ENCODE data around the gene FASTKD1. TPM values are rescaled to one million over a fixed set of nuclear protein-coding genes. Genes with fewer than 3 reads are reported as not detected.
A peak's percentile ranks its signal among the peaks of the same experiment; 100 is the strongest.
"Not testable (repeated sequence)": the region's sequence is repeated elsewhere in the genome, so short reads cannot be mapped to it uniquely, and the experiment has no call there.

Gene FASTKD1
- total RNA-seq, 1 experiment from 2014 or later = 37.1 TPM

DNA sequence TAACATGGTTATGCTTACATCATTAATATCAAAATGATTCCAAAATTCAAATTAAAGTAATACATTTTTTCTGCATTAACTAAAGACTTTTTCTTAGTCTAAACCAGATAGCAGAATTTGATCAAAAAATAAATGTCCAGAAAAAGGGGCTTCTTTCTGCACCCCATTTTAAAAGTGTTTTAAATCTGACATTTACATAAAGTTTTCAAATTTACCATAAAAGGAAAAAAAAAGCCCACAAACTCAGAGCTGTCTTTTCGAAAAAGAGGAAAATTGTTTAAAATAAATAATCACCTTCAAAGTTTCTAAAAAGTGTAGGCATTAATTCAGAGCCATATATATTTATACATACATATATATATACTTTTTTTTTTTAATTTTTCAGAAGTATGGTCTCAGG, 1.5 kb downstream of the FASTKD1 start:
- DNase-seq (ENCODE audit: low read depth) = no peak

DNA sequence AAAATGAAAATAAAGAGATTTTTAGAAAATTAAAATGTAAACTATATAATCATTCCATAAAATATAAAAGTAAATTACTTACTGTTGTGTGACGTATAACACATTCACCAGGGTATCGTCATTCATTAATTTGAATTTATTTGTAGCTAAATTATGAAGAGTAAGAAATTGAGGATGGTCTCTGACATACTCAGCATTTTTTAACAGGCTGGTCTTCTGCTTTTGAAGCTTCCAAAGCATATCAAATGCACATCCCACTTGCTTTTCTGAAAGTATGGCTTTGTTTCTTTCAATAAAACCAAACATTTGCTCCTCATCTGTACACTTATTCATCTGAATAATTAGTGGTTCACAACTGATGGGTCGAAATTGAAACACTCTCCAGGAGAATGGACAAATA, 2.1 kb downstream of the FASTKD1 start:
- no peak for DNase-seq (ENCODE audit: low read depth)

DNA sequence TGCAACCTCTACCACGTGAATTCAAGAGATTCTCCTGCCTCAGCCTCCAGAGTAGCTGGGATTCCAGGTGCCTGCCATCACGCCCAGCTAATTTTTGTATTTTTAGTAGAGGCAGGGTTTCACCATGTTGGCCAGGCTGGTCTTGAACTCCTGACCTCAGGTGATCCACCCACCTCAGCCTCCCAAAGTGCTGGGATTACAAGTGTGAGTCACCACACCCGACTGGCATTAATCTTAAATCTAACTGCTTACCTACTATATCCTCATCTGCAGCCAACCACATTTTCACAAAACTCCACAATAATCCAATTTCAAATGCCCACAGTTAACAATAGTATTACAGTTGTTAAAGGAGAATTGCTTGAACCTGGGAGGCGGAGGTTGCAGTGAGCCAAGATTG, 2.9 kb downstream of the FASTKD1 start:
- not testable (repeated sequence) for DNase-seq (ENCODE audit: low read depth)

DNA sequence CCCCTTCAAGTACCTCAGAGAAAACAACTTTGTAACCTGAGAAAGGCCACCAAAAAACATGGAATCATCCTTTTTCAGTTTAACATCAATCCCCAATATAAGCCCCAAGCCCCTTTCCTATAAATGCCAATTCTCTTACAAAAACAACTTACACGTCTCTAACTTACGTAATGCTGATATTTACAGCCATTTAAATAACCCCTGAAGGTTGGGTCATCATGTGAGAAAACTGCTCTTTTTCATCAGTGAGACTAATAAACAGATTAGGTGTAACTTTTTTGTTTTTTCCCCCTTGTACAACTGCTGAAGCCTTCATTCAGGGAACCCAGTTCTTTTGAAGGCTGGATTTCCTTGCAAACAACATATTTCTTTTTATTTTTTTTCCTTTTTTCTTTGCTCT, 3.7 kb downstream of the FASTKD1 start:
- DNase-seq (ENCODE audit: low read depth) = no peak

DNA sequence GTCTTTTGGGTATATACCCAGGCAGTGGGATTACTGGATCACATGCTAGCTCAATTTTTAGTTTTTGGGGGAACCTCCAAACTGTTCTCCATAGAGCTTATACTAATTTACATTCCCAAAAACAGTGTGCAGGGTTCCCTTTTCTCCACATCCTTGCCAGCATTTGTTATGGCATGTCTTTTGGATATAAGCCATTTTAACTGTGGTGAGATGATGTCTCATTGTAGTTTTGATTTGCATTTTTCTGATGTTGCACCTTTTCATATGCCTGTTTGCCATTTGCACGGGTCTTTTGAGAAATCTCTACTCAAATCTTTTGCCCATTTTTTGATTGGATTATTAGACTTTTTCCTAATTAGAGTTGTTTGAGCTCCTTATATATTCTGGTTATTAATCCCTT, 8.0 kb downstream of the FASTKD1 start:
- no peak for DNase-seq (ENCODE audit: low read depth)

DNA sequence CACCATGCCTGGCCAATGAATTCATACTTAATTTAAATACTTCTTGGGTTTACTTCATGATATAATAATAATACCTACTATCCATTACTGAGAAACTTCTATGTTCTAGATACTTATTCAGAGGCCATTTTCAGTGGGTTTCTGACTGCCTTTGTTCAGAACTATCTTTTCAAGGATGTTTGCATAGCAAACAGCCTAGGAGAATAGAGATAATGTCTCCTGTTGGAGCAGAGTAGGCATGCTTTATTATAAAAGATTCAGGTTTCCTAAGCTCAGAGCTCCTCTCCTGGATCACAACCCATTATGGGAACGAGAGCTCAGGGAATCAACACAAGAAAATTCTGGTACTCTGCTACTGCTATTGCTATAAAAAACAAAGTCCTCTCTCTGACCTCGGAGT, 11.1 kb downstream of the FASTKD1 start:
- no peak for DNase-seq (ENCODE audit: low read depth)

DNA sequence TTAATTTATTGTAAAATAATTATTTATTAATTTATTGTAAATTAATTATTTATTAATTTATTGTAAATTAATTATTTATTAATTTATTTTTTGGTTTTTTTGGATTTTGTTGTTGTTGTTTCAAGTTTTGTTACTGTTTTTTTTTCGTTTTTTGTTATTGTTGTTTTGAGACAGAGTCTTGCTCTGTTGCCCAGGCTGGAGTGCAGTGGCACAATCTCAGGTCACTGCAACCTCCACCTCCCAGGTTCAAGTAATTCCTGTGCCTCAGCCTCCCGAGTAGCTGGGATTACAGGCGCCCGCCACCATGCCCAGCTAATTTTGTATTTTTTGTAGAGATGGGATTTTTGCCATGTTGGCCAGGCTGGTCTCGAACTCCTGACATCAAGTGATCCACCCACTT, 11.6 kb downstream of the FASTKD1 start:
- not testable (repeated sequence) for DNase-seq (ENCODE audit: low read depth)

DNA sequence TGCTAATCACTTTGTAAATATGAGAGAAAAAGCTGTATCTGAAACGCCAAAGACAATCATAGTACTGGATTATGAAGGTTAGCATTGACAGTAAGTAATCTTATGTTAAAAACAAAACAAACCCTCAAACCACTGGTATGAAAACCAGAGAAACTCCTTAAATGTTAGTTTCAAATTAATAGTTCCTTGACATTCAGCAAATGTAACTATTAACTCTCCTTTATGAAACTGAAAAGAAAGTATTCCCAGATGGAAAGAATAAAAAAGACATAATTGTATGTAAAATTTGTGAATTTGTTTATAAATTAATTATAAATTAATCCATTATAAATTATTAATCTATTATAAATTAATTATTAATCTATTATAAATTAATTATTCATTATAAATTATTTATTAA, 12.3 kb downstream of the FASTKD1 start:
- DNase-seq (ENCODE audit: low read depth) = no peak

DNA sequence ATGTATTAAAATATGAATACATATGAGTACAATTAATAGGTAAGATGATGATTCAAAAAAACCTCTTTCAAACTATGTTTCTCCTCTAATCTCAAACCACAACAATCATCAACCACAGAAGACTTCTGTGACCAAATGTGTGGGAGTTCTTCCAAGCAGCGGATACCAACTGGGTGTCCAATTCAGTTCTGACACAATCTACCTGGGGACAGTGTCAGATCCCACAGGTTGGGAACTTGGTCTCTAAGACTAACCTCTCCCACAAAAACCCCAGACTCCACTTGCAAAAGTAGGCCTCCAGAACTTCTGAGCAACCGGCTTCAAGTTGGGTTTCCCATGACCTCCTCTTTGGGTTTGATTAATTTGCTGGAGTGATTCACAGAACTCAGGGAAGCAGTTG, 26.9 kb downstream of the FASTKD1 start:
- no peak for DNase-seq (ENCODE audit: low read depth)

DNA sequence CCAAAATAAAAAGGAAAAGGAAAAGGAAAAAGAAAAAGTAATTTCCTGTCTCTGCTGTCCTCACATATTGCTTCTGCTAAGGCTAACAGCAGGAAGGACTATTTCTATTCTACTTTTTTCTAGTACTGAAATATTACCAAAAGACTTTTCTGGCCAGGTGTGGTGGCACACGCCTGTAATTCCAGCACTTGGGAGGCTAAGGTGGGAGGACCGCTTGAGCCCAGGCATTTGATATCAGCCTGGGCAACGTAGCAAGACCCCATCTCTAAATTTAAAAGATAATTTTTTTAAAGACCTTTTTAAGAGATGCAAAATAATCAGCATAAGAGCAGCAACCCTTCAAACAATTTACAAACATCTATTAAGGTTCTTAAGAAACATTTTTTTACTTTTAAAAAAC, 31.2 kb downstream of the FASTKD1 start:
- DNase-seq (ENCODE audit: low read depth) = no peak

DNA sequence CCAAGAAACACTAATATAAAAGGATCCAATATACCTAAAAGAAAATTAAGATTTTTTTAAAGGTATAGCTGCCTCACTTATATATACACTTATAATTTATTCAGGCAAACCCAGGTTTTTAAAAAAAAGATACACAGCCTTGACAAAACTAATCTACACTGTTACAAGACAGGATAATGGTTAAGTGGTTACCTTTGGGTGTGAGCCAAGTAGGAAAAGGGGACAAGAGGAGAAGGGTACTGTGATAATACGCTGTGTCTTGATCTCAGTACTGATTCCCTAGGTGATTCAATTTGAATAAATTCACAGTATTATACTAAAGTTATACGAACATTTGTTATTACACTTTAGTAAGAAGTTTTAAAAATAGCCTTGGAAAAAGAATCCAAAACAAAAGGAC, 33.5 kb downstream of the FASTKD1 start:
- no peak for DNase-seq (ENCODE audit: low read depth)

DNA sequence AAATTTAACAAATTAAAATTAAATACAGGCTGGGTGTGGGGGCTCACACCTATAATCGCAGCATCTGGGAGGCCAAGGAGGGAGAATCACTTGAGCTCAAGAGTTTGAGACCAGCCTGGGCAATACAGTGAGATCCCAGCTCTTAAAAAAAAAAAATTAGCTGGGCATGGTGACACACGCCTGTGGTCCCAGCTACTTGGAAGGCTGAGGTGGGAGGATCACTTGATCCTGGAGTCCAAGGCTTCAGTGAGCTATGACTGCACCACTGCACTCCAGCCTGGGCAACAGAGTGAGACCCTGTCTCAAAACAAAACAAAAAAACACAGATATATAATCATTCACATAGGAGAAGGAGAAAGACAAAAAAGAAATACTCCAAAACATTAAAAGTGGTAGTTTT, 34.2 kb downstream of the FASTKD1 start:
- DNase-seq (ENCODE audit: low read depth) = not testable (repeated sequence)

DNA sequence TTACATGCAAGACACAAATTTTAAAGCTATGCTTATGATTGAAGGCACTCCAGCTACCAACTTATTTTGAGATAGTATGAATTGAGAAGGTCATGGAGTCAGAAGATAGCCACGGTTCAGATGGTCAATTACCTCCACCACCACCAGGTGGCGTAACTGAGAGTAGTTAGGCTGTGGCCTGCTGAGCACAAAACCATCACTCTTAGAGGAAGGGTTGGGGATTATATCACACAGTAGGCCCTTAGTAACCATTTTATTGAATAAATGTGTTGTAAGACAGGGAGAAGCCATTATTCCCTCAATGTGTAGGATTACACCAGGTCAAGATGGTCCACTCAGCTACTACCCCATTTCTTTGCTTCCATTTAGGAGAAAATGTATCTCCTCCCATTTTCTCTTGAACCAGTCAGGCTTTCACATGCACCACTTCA, 45.4 kb downstream of the FASTKD1 start:
- peak; percentile 57 for DNase-seq (ENCODE audit: low read depth)

DNA sequence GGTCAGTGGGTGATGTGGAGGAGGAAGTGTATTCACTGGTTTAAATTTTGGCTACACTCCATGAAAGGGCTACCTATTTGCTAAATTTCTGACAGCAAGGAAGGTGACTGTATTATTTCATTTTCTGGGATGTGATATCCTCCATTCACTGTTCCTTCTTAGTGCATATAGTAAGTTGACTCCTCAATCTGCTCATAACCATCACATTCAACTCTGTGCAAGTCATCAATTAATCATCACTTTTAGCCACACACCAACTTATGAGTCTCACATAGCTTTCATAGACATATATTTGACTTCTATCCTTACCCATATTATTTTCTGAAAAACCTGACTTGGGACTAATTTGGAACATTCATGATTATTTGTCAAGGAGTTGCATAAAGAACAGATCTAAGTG, 47.2 kb downstream of the FASTKD1 start:
- no peak for DNase-seq (ENCODE audit: low read depth)

DNA sequence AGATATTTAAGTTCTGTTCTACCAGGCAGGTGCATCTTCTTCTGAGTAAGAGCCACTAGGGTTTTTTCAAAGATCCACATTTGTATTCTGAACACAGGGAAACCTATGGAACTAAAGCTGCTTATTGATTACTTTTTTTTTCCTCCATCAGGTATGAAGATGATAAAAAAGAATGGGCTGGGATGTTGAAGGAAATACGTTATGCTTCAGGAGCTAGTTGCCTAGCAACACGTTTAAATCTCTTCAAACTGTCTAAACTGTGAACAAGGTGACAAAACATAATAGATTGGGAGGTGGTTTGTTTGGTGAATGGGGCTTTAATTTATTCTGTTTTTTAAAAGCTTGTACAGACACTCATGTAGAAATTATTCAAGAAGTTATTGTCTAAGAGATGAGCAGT, 48.2 kb downstream of the FASTKD1 start:
- no peak for DNase-seq (ENCODE audit: low read depth)

DNA sequence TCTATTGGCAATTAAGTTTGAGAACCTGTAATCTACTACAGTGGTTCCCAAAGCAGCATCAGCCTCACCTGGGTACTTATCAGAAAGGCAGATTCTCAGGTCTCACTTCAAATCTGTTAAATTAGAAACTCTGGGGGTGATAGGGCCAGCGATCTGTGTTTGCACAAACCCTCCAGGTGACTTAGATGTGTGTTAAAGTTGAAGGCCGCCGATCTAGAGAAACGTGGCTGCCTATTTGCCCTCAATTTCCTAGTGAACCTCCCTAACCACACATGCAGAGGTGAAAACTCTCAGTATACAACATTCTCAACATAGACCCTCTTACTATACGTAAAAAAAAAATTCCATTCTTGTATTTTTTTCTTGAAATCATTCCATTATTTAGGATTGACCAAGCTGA, 50.0 kb downstream of the FASTKD1 start:
- DNase-seq (ENCODE audit: low read depth) = no peak

DNA sequence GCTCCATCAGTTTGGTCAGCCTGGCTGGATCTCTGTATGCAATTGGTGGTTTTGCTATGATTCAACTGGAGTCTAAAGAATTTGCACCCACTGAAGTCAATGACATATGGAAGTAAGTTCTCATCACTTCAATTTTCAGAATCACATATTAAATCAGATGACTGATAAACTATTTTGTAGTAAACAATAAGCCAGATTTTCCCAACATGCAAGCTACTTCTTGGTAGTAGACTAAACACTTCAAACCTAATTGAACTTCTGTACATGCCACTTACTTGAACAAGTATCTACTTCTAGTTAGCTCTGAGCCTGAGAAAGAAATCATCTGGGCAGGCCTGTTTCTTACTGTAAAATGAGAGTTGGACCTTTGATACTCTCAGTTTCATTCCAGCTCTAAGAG, 52.8 kb downstream of the FASTKD1 start:
- DNase-seq (ENCODE audit: low read depth) = no peak

DNA sequence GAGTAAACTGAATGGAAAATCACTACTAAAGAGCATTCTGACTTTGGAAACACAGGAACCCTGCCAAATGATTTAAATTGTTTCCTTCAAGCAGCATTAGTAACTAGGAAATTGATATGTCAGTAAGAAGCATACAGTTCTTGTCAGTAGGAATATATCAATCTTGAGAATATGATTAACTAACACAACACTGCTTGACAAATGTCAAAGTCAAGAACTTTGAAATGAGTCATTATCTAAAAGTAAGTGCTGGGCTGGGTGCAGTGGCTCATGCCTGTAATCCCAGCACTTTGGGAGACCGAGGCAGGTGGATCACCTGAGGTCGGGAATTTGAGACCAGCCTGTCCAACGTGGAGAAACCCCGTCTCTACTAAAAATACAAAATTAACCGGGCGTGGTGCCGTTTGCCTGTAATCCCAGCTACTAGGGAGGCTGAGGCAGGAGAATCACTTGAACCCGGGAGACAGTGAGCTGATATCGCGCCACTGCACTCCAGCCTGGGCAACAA, 57.1 kb downstream of the FASTKD1 start:
- DNase-seq (ENCODE audit: low read depth) = not testable (repeated sequence)

DNA sequence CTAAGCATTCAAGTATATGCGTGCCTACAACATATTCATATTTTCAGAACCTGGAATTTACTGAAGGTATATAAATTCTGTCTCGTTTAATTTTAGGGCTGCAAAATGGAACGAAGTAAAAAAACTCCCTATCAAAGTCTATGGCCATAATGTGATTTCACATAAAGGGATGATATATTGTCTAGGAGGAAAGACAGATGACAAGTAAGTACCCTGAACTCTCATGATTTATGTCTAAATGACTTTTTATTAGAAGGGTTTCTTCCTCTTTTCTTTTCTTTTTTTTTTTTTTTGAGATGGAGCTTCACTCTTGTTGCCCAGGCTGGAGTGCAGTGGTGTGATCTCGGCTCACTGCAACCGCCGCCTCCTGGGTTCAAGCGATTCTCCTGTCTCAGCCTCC, 58.9 kb downstream of the FASTKD1 start:
- not testable (repeated sequence) for DNase-seq (ENCODE audit: low read depth)

DNA sequence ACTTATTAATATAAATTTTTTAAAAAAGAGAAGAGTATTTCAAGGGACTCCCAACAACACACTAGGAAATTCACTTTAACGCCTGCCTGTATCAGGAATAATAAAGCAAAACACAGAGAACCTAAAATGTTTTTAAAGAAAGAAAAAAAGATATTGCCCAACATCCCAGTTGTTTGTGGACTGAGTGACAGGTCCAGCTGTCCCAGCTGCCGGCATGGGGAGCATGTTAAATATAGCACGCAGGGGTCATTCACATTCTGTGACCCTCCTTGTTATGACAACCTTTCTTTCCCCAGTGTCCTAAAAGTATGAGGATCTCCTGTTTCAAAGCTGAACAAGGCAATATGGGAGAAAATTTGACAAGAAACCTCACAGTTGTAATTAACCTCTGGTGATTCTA, 59.7 kb downstream of the FASTKD1 start:
- no peak for DNase-seq (ENCODE audit: low read depth)

DNA sequence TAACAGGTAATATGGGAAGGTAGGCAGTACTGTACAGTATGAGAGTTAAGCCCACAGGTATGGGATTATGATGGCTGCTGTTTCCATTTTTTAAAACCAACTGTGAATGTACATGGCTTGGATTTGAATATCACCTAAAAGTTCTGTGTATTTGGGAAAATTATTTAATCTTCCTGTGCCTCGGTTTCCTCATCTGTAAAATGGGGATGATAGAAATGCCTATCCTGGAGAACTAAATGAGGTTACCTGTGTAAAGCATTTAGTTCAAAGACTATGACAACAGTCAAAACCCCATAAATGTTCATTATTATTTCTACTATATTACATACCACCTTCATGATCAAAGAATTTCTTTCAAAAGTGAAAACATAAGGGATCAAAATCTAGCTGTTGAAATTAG, 60.6 kb downstream of the FASTKD1 start:
- no peak for DNase-seq (ENCODE audit: low read depth)

DNA sequence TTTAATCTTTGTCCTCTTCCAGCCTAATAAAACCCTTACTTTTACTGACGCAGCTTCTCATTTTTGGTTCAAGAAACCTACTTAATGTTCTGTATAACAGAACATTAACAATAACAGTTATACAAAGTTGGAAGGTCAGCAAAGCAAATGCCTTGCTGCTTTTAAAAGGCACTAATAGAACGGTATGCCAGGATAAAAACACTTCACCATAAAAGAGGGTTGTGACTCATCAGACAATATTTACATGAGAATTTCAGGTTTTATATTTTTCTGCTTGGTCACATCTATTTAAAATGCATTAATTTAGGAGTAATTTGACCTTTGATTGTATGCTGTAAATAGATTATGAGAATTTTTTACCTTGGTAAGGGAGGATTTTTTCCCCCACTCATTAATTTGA, 61.1 kb downstream of the FASTKD1 start:
- no peak for DNase-seq (ENCODE audit: low read depth)

DNA sequence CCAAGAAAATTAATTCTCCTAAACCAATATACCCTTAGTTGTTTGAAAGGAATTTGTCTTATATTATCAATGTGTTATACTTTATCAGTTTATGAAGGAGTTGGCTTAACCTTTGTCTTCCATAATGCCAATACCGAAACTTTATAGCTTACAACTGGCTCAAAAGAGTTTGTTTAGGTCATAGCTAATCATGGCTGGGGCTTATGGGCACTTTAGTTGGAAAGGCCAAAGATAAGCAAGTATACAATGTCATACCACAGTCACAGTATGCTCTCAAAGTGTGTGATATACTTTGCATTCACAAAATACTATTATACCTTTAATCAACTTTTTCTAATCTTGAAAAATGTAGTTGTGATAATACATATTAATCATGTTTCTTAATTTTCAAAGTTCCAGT, 61.8 kb downstream of the FASTKD1 start:
- no peak for DNase-seq (ENCODE audit: low read depth)

DNA sequence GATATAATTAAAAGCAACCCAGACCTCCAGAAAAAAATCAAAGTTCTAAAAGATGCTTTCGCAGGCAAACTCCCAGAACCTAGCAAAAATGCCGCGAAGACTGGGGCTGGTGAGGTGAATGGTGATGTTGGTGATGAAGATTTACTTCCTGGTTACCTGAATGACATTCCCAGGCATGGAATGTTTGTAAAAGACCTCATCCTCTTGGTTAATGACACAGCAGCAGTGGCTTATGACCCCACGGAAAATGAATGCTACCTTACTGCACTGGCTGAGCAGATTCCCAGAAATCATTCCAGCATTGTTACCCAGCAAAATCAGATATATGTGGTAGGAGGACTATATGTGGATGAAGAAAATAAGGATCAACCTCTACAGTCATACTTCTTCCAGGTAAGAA, 63.2 kb downstream of the FASTKD1 start:
- DNase-seq (ENCODE audit: low read depth) = no peak

DNA sequence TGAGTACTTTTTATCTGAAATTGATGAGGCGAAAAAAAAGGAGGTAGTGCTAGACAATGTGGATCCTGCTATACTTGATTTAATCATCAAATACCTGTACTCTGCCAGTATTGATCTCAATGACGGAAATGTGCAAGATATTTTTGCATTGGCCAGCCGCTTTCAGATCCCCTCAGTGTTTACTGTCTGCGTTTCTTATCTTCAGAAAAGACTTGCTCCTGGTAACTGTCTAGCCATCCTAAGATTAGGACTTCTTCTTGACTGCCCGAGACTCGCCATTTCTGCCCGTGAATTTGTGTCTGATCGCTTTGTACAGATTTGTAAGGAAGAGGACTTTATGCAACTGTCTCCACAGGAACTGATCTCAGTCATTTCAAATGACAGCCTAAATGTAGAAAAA, 63.7 kb downstream of the FASTKD1 start:
- DNase-seq (ENCODE audit: low read depth) = no peak

Measured in Daoy (cell line).